ENCODE data around the gene ARHGAP6. TPM values are rescaled to one million over a fixed set of nuclear protein-coding genes. Genes with fewer than 3 reads are reported as not detected.
"Not testable (repeated sequence)": the region's sequence is repeated elsewhere in the genome, so short reads cannot be mapped to it uniquely, and the experiment has no call there.

ARHGAP6 gene
- total RNA-seq, 1 experiment from 2014 or later, result 34.5 TPM

DNA sequence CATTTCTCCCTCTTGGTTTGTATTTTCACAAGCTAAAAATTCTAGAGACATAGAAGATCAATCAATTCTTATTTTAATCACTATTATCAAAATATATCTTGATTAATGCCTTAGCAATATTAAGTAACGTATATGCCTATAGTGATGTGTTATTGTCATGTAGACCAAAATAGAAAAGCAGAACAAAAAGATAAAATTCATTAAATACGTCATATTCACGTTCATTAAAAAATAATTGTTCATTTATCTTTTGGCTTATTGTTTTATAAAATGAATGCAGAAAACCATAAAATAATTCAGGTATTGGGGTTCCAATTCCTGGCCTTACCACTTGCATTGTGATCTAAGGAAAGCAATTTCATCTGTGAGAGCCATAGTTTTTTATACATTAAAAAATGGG, 300.3 kb downstream of the ARHGAP6 start:
- no peak for DNase-seq

DNA sequence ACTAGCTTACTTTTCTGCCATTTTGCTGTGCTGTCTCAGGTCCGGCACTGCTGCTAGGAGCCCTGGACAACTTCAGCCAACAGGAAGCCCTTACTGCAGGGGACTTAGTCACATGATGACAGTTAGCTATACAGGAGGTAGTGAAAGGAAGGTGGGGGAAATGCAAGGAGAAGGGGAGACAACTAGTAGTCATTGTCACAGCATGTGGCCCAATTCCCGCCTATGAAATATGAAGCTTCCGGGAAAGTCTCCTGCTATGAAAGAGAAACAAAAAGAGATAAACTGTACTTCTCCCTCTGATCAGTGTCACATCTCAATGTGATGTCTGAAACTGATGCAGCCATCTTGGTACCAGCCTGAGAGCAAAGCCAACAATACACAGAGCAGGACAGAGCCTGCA, 300.9 kb downstream of the ARHGAP6 start:
- peaks cover 5% of the 10 kb centered on the region; the same call in 1 of the 2 replicates for H3K9me3 ChIP-seq (replicated peaks)
- H3K36me3 ChIP-seq, result peaks cover 6% of the 10 kb centered on the region; the same call in 1 of the 2 replicates
- no peak for DNase-seq
- no peaks in the 10 kb centered on the region for H3K27me3 ChIP-seq
- peaks cover 6% of the 10 kb centered on the region; the same call in 1 of the 2 replicates for H3K4me1 ChIP-seq
- H3K4me3 ChIP-seq, result no peak overlapping the region
- H3K27ac ChIP-seq, result no peak overlapping the region

More for the DNA sequence above, 300.3 kb downstream of the ARHGAP6 start:
- Histone ChIP-seq H3K27ac (no peak overlapping the region), H3K36me3 (peaks cover 6% of the 10 kb centered on the region; the same call in 1 of the 2 replicates), H3K27me3 (no peaks in the 10 kb centered on the region), H3K4me1 (peaks cover 6% of the 10 kb centered on the region; the same call in 1 of the 2 replicates), H3K9me3 (replicated peaks) (peaks cover 5% of the 10 kb centered on the region; the same call in 1 of the 2 replicates), H3K4me3 (no peak overlapping the region)

DNA sequence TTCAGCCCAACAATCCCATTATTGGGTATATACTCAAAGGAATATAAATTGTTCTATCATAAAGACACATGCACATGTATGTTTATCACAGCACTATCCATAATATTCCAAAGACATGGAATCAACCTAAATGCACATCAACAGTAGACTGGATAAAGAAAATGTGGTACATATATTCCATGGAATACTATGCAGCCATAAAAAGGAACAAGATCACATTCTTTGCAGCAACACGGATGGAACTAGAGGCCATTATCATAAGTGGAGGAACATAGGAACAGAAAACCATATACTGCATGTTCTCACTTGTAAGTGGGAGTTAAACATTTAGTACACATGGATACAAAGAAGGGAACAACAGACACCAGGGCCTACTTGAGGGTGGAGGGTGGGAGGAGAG, 301.9 kb downstream of the ARHGAP6 start:
- not testable (repeated sequence) for H3K36me3 ChIP-seq; H3K9me3 ChIP-seq (replicated peaks); H3K4me1 ChIP-seq; DNase-seq; H3K27ac ChIP-seq; H3K27me3 ChIP-seq; H3K4me3 ChIP-seq

DNA sequence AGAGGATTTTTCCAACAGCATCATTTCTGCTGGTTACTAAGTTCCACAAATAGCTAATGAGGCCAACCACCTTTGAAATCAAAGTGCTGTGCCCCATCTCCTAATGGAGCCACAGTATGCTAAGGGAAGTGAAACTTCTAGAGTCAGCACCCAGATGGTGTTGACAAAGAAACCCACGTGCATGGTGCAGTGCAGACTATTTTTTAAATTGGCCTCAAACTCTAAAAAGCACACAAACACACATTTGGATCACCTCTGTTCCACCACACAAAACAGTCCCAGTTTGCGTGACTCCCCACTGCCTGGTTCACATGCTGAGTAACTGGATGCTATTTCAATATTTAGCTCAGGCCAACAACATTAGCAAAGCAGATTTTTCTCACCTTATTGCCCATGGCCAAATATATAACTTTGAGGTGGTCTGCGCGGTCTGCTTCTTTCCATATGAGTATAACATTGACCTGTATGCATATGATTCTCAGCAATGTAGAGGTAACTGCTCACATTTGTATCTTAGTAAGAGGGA, 302.6 kb downstream of the ARHGAP6 start:
- Histone ChIP-seq H3K27ac (no peak overlapping the region), H3K27me3 (no peaks in the 10 kb centered on the region), H3K36me3 (peaks cover 6% of the 10 kb centered on the region; the same call in 1 of the 2 replicates), H3K4me1 (peaks cover 6% of the 10 kb centered on the region; the same call in 1 of the 2 replicates), H3K9me3 (replicated peaks) (peaks cover 5% of the 10 kb centered on the region; the same call in 1 of the 2 replicates), H3K4me3 (no peak overlapping the region)
- DNase-seq, result no peak

DNA sequence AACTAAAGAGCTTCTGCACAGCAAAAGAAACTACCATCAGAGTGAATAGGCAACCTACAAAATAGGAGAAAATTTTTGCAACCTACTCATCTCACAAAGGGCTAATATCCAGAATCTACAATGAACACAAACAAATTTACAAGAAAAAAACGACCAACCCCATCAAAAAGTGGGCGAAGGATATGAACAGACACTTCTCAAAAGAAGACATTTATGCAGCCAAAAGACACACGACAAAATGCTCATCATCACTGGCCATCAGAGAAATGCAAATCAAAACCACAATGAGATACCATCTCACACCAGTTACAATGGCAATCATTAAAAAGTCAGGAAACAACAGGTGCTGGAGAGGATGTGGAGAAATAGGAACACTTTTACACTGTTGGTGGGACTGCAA, 304.1 kb downstream of the ARHGAP6 start:
- DNase-seq; H3K4me3 ChIP-seq; H3K36me3 ChIP-seq; H3K9me3 ChIP-seq (replicated peaks); H3K4me1 ChIP-seq; H3K27me3 ChIP-seq; H3K27ac ChIP-seq: not testable (repeated sequence)

DNA sequence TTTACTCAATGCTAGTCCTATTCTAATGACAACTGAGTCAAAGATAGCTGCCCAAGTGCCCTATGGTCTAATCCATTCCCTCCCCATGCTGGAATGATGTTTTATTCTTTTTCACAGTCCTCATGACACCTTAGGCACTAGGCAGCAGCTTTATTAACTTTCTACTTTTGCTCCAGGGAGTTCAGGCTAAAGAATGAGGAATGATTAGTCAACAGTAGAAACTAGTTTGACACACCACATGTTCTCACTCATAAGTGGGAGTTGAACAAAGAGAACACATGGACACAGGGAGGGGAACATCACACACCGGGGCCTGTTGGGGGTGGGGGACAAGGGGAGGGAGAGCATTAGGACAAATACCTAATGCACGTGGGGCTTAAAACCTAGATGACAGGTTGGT, 309.8 kb downstream of the ARHGAP6 start:
- not testable (repeated sequence) for DNase-seq; H3K36me3 ChIP-seq; H3K9me3 ChIP-seq (replicated peaks); H3K27me3 ChIP-seq; H3K27ac ChIP-seq; H3K4me3 ChIP-seq; H3K4me1 ChIP-seq

DNA sequence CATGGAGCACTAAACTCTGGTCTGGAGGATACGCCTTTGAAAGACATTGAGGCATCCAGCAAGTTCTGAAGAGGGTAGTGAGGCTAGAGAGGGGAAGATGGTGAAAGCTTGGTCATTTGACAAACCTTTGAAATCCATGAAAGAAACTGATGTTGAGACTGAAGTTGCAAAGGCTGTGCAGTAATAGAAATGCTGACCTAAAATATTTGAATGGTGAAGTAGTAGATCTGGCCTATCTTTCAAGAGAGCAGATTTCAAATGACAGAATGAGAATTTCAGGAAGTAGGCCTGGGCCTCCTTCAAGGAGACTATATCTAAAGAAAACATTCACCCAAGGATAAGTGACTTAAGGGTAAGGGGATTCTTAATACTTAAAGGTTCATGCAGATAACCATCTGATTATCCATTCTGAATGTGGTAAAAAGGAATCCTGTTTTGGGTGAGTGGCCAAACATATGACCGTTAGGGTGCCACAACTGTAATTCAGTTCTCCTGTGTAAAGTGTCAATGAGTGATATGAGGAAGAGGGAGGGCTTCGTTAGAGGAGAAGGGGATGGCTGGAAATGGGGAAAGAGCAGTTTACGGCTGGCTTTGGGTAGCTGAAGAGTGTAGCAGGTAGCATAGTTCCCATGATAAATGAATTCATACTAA, 310.3 kb downstream of the ARHGAP6 start:
- no peak overlapping the region for H3K27ac ChIP-seq
- no peak overlapping the region for H3K4me3 ChIP-seq
- no peak for DNase-seq
- H3K36me3 ChIP-seq, result no peaks in the 10 kb centered on the region
- H3K27me3 ChIP-seq, result no peaks in the 10 kb centered on the region
- no peaks in the 10 kb centered on the region for H3K9me3 ChIP-seq (replicated peaks)
- peaks cover 6% of the 10 kb centered on the region; the same call in 1 of the 2 replicates for H3K4me1 ChIP-seq

DNA sequence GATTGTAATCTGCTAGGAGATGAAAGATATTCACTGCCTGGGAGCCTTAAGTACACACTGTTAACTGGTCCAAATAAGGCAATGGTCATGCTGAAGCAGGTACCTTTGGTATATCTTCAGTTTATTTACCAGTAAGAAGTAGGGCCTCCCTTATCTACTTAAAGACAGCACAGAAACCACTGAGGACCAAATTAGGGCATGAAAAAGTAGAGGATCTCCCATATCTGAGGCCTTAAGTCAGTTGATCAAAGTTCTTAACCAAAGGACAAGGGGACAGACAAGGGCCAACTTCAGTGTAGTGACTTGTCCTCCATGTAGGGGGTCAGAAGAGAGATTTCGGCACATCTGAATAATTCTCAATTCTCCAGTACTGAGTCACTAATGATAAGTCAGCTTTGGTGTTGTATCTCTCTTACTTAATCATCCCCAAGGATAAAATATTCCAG, 313.4 kb downstream of the ARHGAP6 start:
- Histone ChIP-seq H3K27ac (no peak overlapping the region), H3K36me3 (no peaks in the 10 kb centered on the region), H3K4me1 (peaks cover 3% of the 10 kb centered on the region; the same call in 1 of the 2 replicates), H3K27me3 (no peaks in the 10 kb centered on the region), H3K9me3 (replicated peaks) (no peaks in the 10 kb centered on the region), H3K4me3 (no peak overlapping the region)
- no peak for DNase-seq

DNA sequence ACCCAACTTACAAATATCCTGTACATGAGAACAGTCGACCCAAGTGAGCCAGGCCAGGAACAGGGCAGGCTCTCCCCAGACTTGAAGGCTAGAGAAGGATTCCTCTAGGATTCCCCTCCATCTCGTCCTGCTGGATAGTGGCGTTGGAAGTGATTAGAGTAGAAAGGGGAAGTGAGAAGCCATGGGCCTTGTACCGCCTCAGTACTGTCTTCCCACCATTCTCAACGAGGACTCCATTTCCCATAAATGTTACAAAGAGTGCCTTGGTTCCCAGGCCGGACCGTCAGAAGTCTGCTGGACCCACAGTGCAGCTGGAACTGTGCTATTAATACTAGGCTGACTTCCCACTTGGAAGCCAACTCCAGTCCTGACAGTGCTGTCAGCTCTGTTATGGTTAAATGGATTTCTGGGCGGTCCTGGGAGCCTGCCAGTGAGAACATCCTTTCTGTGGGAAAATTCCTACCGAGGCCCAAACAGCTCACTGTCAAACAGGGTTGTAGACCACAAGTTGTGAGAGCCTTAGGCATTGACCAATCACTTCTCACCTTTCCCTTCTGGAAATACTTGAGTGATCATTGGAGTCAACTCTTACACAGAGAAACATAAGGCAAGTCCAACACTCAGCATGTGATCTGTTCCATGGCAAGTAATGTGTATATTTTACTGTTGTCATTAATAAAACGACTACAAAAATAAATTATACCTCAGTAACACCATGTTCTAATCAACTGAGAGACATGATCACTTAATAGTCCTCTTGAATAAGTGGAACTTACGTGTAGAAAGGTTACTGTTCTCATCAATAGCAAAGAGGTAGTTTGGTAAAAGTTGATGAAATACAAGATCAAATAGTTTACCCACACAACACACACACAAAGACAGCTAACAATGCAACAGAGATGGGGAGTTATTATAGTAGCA, 314.1 kb downstream of the ARHGAP6 start:
- peaks cover 3% of the 10 kb centered on the region; the same call in 1 of the 2 replicates for H3K4me1 ChIP-seq
- no peaks in the 10 kb centered on the region for H3K36me3 ChIP-seq
- no peaks in the 10 kb centered on the region for H3K27me3 ChIP-seq
- no peak for DNase-seq
- H3K4me3 ChIP-seq, result no peak overlapping the region
- no peaks in the 10 kb centered on the region for H3K9me3 ChIP-seq (replicated peaks)
- no peak overlapping the region for H3K27ac ChIP-seq

DNA sequence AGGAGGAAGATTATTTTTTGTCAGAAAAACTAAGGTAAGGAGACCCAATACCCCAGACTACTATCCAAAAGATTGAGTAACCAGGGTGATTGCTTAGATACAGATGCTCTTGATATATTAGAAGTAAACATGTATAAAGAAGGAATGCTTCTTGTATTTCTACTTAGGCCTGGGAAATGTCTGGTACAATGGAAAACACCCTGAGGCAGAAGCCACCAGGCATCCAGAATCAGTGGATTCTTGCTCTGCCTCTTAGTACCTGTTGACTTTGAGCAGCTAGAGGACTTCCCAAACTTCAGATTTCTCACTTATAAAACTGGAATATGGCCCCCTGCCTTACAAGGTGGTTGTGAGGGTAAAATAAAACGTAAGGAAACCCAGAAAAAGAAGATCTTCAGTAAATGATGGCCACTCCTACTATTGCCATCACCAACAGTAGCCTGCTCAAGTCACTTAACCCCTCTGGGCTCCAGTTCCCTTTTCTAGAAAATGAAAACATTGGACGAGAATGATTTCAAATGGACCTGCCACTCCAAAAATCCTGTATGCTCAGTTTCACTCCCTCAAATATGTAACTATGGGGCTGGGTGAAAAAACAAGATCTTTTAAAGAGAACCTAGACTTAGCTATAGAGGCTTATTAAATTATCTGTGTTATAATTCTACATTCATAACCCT, 315.9 kb downstream of the ARHGAP6 start:
- DNase-seq, result no peak
- Histone ChIP-seq H3K27ac (no peak overlapping the region), H3K9me3 (replicated peaks) (no peaks in the 10 kb centered on the region), H3K27me3 (no peaks in the 10 kb centered on the region), H3K4me3 (no peak overlapping the region), H3K4me1 (no peaks in the 10 kb centered on the region), H3K36me3 (no peaks in the 10 kb centered on the region)

DNA sequence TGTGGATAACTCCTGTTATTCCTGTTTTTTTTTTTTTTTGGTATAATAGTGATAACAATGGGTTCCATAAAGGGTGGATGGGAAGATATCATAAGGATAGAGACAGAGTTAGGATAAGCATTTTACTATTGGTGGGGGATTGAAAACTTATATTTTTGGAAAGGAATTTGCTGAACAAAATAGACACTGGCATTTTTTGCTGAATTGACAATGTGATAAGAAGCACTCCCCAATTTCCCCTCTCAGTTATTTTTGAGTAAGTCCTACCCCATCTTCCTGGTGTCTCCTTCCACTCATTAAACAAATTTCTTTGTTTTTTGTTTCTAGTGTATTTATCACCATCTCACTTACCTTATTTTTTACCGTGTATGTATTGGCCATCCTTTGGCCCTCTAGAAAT, 316.7 kb downstream of the ARHGAP6 start:
- no peak overlapping the region for H3K27ac ChIP-seq
- no peaks in the 10 kb centered on the region for H3K36me3 ChIP-seq
- no peaks in the 10 kb centered on the region for H3K27me3 ChIP-seq
- no peaks in the 10 kb centered on the region for H3K9me3 ChIP-seq (replicated peaks)
- no peaks in the 10 kb centered on the region for H3K4me1 ChIP-seq
- no peak for DNase-seq
- no peak overlapping the region for H3K4me3 ChIP-seq

DNA sequence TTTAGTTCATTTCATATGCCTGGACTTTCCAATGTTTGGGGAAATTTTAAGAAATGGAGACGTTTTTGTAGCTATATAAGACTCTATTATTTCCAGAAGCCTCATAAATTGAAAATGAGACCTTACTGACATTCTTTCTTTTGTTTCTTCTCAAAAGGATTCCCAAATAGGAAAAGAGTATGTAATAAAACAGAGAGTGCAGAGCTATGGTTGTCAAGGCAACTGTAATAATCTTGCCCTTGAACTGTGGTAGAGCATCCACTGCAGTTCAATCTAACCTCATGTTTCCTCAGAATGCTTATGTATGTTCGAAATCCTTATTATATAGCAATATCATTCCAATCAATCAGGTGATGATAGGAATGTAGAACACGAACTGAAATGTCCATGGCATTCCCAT, 318.4 kb downstream of the ARHGAP6 start:
- no peaks in the 10 kb centered on the region for H3K27me3 ChIP-seq
- H3K36me3 ChIP-seq, result no peaks in the 10 kb centered on the region
- no peak overlapping the region for H3K4me3 ChIP-seq
- no peak overlapping the region for H3K27ac ChIP-seq
- H3K4me1 ChIP-seq, result no peaks in the 10 kb centered on the region
- DNase-seq, result no peak
- no peaks in the 10 kb centered on the region for H3K9me3 ChIP-seq (replicated peaks)

DNA sequence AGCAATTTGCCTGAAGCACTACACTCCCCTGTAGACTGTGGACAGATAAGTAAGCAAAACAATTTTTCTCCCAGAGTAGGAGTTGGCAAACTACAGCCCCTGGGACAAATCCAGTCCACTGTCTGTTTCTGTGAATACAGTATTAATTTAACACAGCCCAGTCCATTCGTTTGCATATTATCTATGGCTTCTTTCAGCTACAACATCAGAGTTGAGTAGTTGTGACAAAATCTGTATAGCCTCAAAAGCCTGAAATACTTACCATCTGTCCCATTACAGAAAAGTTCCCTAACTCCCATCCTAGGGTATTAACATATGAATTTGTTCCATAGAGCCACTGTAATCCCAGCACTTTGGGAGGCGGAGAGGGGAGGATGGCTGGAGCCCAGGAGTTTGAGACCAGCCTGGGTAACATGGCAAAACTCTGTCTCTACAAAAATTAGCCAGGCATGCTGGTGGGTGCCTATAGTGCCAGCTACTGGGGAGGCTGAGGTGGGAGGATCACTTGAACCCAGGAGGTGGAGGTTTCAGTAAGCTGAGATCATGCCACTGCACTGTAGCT, 319.5 kb downstream of the ARHGAP6 start:
- Histone ChIP-seq H3K9me3 (replicated peaks) (0 out of 2 replicates have a peak, but pooled peaks cover 2% of the 10 kb centered on the region), H3K27me3 (no peaks in the 10 kb centered on the region), H3K27ac (no peak overlapping the region), H3K36me3 (no peaks in the 10 kb centered on the region), H3K4me1 (no peaks in the 10 kb centered on the region), H3K4me3 (no peak overlapping the region)
- no peak for DNase-seq

DNA sequence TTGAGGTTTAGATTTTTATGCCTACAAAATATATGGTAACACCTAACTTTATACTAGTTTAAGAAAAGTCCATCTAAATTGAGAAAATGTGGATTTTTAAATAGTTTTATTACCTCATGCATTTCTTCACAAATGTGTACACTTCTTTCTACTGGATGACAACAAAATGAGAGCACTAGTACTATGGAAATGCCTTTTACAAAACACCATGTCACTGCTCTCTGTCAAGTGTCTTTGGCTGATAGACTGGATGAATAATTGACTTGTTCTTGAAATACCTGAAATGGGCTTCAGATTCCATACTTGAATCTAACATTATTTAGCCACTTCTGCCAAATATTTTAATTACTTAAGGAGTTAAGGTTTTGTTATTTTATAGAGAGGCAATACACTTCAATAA, 323.0 kb downstream of the ARHGAP6 start:
- Histone ChIP-seq H3K27ac (no peak overlapping the region), H3K27me3 (no peaks in the 10 kb centered on the region), H3K9me3 (replicated peaks) (0 out of 2 replicates have a peak, but pooled peaks cover 2% of the 10 kb centered on the region), H3K4me1 (no peaks in the 10 kb centered on the region), H3K36me3 (0 out of 2 replicates have a peak, but pooled peaks cover 2% of the 10 kb centered on the region), H3K4me3 (no peak overlapping the region)
- DNase-seq, result no peak
